Heart right ventricle (tissue), 12 donors: ENCODE results near the gene SRGAP2C. TPM values are rescaled to one million over a fixed set of nuclear protein-coding genes. Genes with fewer than 3 reads are reported as not detected.

ENCODE experiments used
- polyA plus RNA-seq, 2 donors: library from polyadenylated mRNA; stranded (reverse); fragments of 200-250 nt; gene quantifications; one replicate each; pipeline ENCODE4 v1.2.3, GENCODE V29; 2013
- total RNA-seq, 10 donors: library from RNA; stranded (reverse); fragmentation: NEBNext Ultra II Directional in 3 of 10; extraction: Animal tissue kit (Norgen Biotek cat#: 25700) in 3 of 10; gene quantifications; one replicate each; pipeline versions ENCODE4 v1.2.1 to v1.2.4, GENCODE V29; 2021 to 2023
- donor health status: ischemic (EF 13 %, LVEDD 7.1; RV severe dilation, severe dysfunction).
- donor health status: healthy with polysubstance abuse.
- donor health status: DM: no; HTN: yes; CAD: no.
- donor health status: DM: no; HTN: no; CAD: no.
- donor health status: ischemic (EF 25% LVEDD 6.9; RV normal size, moderate dysfunction).
- donor health status: ischemic (EF 25% LVEDD 5.7; RV mildly dilated, moderate dysfunction).
- donor health status: healthy.
- donor health status: nonischemic (EF 11% LVEDD 7.7; RV severe dilation, severe dysfunction).
- donor health status: DM: yes; HTN: yes; CAD: no.
- donor health status: PGD.
- donor health status: ischemic (EF 29% LVEDD 5.4; RV normal size, mild dysfunction).
- donor health status: nonischemic (EF 23%, LVEDD 6.1; RV moderate dilation, normal function).

SRGAP2C gene
- total and polyA plus RNA-seq, 12 donors, result 3.3 to 13.4 (median 9.5) TPM

Other genes with a start within 250 kb of the SRGAP2C start
- 1 to 10 TPM in 1 of 10 donors, under 1 TPM in 4, not detected in 5; 0.13 to 1.1 (median 0.34) TPM for gene FAM72B, start 635 bp upstream of the SRGAP2C start, total RNA-seq
- under 1 TPM; 0.29 to 0.66 TPM for gene FAM72B, start 635 bp upstream of the SRGAP2C start, polyA plus RNA-seq